NB4 (cell line): ENCODE measurements around the gene CDKN2D.
A peak's percentile ranks its signal among the peaks of the same experiment; 100 is the strongest.
"Not testable (repeated sequence)": the region's sequence is repeated elsewhere in the genome, so short reads cannot be mapped to it uniquely, and the experiment has no call there.

ENCODE experiments used
- DNase-seq: peaks from one replicate; pipeline ENCODE4 v3.0.0; 2010; ENCODE audit warnings: low read depth
- H3K4me3 ChIP-seq: one replicate; pipeline ENCODE4 v1.5.1; 2011; ENCODE audit warnings: mild to moderate bottlenecking, low read depth, low read length, moderate library complexity
- MYC ChIP-seq: IDR thresholded peaks from 2 replicates; pipeline ENCODE4 v1.6.1; 2011; ENCODE audit warnings: low read depth, low read length
- POLR2A ChIP-seq: IDR thresholded peaks from 2 replicates; pipeline ENCODE4 v1.6.1; 2011; ENCODE audit warnings: mild to moderate bottlenecking; ENCODE audit not compliant: insufficient read length; ENCODE audit errors: extremely low read depth
- TF ChIP-seq, protein P1 (sequence below): IDR thresholded peaks from one replicate; pipeline ENCODE4 v1.5.1; 2012; ENCODE audit warnings: low read depth, low read length
- TF ChIP-seq, protein P2 (sequence below): IDR thresholded peaks from 2 replicates; pipeline ENCODE4 v1.6.1; 2011; ENCODE audit warnings: low read depth, low read length

The CDKN2D gene

DNA sequence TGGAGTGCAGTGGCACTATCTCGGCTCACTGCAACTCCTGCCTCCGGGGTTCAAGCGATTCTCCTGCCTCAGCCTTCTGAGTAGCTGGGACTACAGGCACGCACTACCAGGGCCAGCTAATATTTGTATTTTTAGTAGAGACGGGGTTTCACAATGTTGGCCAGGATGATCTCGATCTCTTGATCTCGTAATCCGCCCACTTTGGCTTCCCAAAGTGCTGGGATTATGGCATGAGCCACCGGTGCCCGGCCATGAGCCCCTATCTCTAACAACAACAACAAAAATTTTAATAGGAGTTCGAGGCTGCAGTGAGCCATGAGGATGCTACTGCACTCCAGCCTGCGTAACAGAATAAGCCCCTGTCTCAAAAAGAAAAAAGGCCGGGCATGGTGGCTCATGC lies 13.3 kb upstream of the CDKN2D start:
- DNase-seq = no peak
- TF ChIP-seq MYC = no peak
- no peak overlapping the region for H3K4me3 ChIP-seq

DNA sequence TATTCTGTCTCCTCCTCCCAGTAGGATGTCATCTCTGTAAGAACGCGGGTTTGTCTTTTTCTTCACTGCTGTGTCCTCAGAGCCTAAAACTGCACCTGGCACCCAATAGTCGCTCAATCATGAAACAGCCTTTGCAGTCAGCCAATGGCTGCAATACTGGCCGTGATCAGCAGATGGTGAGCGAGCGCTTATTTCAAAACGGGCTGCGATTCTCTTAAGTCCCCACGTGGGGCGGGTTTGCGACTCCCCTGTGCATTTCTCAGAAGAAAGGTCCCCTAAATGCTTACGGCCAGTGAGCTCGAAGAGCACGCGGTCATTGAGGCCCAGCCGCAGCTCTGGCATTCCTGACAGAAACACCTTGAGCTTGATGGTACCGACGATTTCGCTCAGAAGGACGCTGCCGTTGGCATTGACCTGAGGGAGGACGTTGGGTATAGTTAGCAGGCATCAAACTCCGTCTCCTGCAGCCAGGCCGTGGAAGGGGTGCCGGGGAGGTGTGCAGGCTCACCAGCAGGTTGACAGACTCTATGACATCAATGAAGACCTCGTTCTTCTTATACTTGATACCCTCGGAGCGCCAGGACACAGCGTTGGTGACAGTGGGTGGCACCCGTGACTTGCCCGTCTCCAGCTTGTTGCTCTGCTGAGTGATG lies 12.3 kb upstream of the CDKN2D start:
- DNase-seq = peak; percentile 99
- H3K4me3 ChIP-seq = no peak overlapping the region
- TF ChIP-seq, protein P1, sequence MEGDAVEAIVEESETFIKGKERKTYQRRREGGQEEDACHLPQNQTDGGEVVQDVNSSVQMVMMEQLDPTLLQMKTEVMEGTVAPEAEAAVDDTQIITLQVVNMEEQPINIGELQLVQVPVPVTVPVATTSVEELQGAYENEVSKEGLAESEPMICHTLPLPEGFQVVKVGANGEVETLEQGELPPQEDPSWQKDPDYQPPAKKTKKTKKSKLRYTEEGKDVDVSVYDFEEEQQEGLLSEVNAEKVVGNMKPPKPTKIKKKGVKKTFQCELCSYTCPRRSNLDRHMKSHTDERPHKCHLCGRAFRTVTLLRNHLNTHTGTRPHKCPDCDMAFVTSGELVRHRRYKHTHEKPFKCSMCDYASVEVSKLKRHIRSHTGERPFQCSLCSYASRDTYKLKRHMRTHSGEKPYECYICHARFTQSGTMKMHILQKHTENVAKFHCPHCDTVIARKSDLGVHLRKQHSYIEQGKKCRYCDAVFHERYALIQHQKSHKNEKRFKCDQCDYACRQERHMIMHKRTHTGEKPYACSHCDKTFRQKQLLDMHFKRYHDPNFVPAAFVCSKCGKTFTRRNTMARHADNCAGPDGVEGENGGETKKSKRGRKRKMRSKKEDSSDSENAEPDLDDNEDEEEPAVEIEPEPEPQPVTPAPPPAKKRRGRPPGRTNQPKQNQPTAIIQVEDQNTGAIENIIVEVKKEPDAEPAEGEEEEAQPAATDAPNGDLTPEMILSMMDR = peak; percentile 100
- TF ChIP-seq MYC = peak; percentile 99
- TF ChIP-seq POLR2A = no peak
- TF ChIP-seq, protein P2, sequence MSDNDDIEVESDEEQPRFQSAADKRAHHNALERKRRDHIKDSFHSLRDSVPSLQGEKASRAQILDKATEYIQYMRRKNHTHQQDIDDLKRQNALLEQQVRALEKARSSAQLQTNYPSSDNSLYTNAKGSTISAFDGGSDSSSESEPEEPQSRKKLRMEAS = peak; percentile 99

DNA sequence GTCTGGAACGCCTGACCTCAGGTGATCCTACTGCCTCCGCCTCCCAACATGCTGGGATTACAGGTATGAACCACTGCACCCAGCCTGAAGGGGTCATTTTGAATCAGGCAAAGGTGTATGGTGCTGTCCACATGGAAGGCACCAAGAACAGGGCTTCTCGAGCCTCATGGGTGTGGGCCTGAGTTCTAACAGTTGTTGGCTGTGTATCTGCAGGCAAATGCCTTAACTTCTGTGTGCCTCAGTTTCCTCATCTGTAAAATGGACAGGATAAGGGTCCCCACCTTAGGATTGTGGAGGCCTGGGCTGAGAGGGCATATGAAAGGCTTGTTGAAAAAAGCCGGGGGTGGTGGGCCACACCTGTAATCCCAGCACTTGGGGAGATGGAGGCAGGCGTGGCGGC lies 9.2 kb upstream of the CDKN2D start:
- TF ChIP-seq, protein P2 = no peak
- TF ChIP-seq MYC (no peak), POLR2A (no peak)
- TF ChIP-seq, protein P1 = no peak
- DNase-seq = no peak
- H3K4me3 ChIP-seq = no peak overlapping the region

DNA sequence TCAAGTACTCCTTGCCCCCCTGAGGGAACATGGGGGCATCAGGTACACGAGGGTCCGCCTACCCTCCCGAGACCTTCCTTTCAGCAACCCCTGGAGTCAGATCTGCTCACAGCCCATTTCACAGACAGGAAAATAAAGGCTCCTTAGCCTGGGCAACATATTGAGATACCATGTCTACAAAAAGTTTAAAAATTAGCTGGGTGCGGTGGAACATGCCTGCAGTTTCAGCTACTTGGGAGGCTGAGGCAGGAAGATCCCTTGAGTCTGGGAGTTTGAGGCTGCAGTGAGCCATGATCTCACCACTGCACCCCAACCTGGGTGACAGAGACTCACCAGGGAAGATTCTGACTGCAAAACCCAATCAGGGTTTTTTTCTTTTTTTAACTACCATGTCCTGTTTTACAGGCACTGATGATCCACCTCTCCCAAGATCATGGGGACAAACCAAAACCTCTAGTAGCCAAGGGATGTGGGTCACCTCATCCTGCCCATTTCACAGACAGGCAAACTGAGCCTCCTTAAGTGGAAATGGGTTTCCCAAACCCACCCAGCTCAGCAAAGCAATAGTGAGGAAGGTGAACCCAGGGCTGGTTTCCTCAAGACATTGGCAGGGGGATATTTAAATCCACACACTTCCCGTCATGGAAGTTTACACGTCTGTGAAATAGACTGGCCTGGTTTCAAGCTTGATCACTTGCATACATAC lies 6.4 kb upstream of the CDKN2D start:
- TF ChIP-seq, protein P1 = no peak
- TF ChIP-seq, protein P2 = no peak
- TF ChIP-seq POLR2A (no peak), MYC (no peak)
- DNase-seq = no peak
- no peak overlapping the region for H3K4me3 ChIP-seq

DNA sequence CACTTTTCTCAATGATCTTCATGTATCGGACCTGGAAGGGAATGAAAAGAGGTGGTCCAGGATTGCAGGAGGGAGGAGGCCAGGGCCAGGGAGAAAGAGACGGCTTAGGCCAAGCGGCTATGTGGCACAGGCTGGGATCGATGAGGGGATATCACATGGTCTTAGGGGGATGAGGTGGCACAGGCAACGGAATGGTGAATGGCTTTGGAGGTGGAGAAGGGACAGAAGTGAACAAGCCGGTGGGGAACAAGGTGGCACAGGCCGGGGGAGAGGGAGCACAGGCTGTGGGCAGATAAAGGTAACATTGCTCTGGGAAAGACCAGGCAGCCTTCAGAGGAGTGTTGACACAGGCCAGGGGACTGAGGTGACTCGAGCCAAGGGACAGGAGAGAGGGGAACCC lies 5.7 kb upstream of the CDKN2D start:
- DNase-seq = no peak
- no peak overlapping the region for H3K4me3 ChIP-seq
- TF ChIP-seq, protein P2 = no peak
- TF ChIP-seq, protein P1 = no peak
- TF ChIP-seq POLR2A (no peak), MYC (no peak)

DNA sequence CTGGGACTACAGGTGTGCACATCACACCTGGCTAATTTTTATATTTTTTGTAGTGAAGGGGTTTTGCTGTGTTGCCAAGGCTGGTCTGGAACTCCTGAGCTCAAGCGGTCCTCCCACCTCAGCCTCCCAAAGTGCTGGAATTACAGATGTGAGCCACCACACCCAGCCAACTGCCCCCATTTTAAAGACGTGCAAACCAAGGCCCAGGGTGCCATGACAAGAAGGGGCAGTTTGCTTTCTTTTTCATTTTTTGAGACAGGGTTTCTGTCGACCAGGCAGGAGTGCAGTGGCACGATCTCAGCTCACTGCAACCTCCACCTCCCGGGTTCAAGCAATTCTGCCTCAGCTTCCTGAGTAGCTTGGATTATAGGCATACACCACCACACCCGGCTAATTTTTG lies 5.0 kb upstream of the CDKN2D start:
- not testable (repeated sequence) for DNase-seq, H3K4me3 ChIP-seq
